Astrocyte of the spinal cord (primary cell): ENCODE measurements around the gene ANAPC16.

ENCODE experiments used
- DNase-seq: peaks from one replicate; pipeline ENCODE4 v3.0.0; 2011; ENCODE audit warnings: low read depth, low spot score
- H3K4me3 ChIP-seq: 2 replicates; pipeline ENCODE4 v1.5.1; 2011; ENCODE audit warnings: low read depth, mild to moderate bottlenecking, low read length, moderate library complexity
- CTCF ChIP-seq: IDR thresholded peaks from 2 replicates; pipeline ENCODE4 v1.5.1; 2012; ENCODE audit warnings: low read depth, mild to moderate bottlenecking, low read length, inconsistent platforms
- in situ Hi-C: cut with HindIII; loops from 2 replicates; pipeline ENCODE4 v1.10.0; 2017; ENCODE audit warnings: low sequenced_read_pairs

The ANAPC16 gene

GRCh38 chr10:72261784-72262404 lies 46.1 kb downstream of the ANAPC16 start:
- in situ Hi-C loops: no loop called here
- no peak for TF ChIP-seq CTCF
- DNase-seq: peak; percentile 17
- H3K4me3 ChIP-seq: no peak overlapping the region

GRCh38 chr10:72263613-72264241 lies 47.9 kb downstream of the ANAPC16 start:
- no peak for DNase-seq
- no peak for TF ChIP-seq CTCF
- no peak overlapping the region for H3K4me3 ChIP-seq
- in situ Hi-C loops: no loop called here

- no peak overlapping the region for H3K4me3 ChIP-seq
- no peak for DNase-seq
- no peak for TF ChIP-seq CTCF
- in situ Hi-C loops: no loop called here
These were observed 48.7 kb downstream of the ANAPC16 start for GRCh38 chr10:72264536-72264935.

- in situ Hi-C loops: no loop called here
- no peak overlapping the region for H3K4me3 ChIP-seq
- TF ChIP-seq CTCF: no peak
- no peak for DNase-seq
These were observed 49.7 kb downstream of the ANAPC16 start for GRCh38 chr10:72265508-72265907.

GRCh38 chr10:72265990-72266865 lies 50.4 kb downstream of the ANAPC16 start:
- H3K4me3 ChIP-seq: no peak overlapping the region
- no peak for TF ChIP-seq CTCF
- in situ Hi-C loops: no loop called here
- DNase-seq: no peak

GRCh38 chr10:72267381-72267780 lies 51.6 kb downstream of the ANAPC16 start:
- no peak for DNase-seq
- in situ Hi-C loops: no loop called here
- TF ChIP-seq CTCF: no peak
- H3K4me3 ChIP-seq: no peak overlapping the region
